ENCODE results near the gene ICA1. TPM values are rescaled to one million over a fixed set of nuclear protein-coding genes. Genes with fewer than 3 reads are reported as not detected.

ICA1 gene
- total and polyA plus RNA-seq, 2 of the 13 experiments (the other 11 are each of a cell fraction or from before 2014, with no cell fraction given) = 0.29 TPM; not detected in 1

- Histone ChIP-seq H3K4me1 (ENCODE audit: insufficient read depth, low read length) (no peaks in the 10 kb centered on the region; the same call in 1 of the 2 replicates), H2AFZ (ENCODE audit: low read length) (no peak overlapping the region), H3K27me3 (ENCODE audit: control insufficient read depth in 1 of 2, insufficient read depth in 2 of 2, low read length in 2 of 2) (no peaks in the 10 kb centered on the region), H3K9me3 (ENCODE audit: low read length) (no peaks in the 10 kb centered on the region), H3K9ac (ENCODE audit: insufficient read depth, low read depth, low read length) (no peak overlapping the region), H3K79me2 (ENCODE audit: insufficient read depth, low read length) (no peaks in the 10 kb centered on the region), H4K20me1 (ENCODE audit: insufficient read depth, low read length) (no peaks in the 10 kb centered on the region), H3K27ac (ENCODE audit: extremely low read length, insufficient read depth, low read length) (no peak overlapping the region), H3K4me3 (replicated peaks in 1 of 3; ENCODE audit: insufficient read depth in 1 of 3, low read depth in 2 of 3, low read length in 3 of 3) (no peak overlapping the region), H3K4me2 (ENCODE audit: low read depth, low read length) (no peak overlapping the region), H3K36me3 (replicated peaks in 1 of 2; ENCODE audit: control insufficient read depth in 1 of 2, insufficient read depth in 2 of 2, low read length in 2 of 2) (no peaks in the 10 kb centered on the region)
- in situ Hi-C loops (cut with HindIII; ENCODE audit: extremely low pct_ligation_motif_present, low pct_unique_long_range_greater_than_20kb) (no loop called here), intact Hi-C loops (cut with micrococcal nuclease; ENCODE audit: unreplicated experiment) (loop anchor here (10.0 kb wide), 1 partner anchor 158 kb away; no protein-coding TSS in a partner anchor)
- no peak for DNase-seq (ENCODE audit: low spot score)
- TF ChIP-seq NPAS2 (CRISPR knock-in tag; IDR thresholded peaks at IDR 0.05; ENCODE audit: borderline replicate concordance) (no peak), TFAP4 (IDR thresholded peaks at IDR 0.05; ENCODE audit: borderline replicate concordance, low read depth) (no peak), GATAD2A (CRISPR knock-in tag; IDR thresholded peaks at IDR 0.05) (no peak), ZNF253 (CRISPR knock-in tag; IDR thresholded peaks at IDR 0.05; ENCODE audit: borderline replicate concordance) (no peak), HHEX (CRISPR knock-in tag; IDR thresholded peaks at IDR 0.05) (no peak), BRD4 (CRISPR knock-in tag; IDR thresholded peaks at IDR 0.05) (no peak), POLR2G (IDR thresholded peaks at IDR 0.05; ENCODE audit: low read depth, low read length) (no peak), AGO1 (IDR thresholded peaks at IDR 0.05; ENCODE audit: low read depth, low read length, poor library complexity, severe bottlenecking) (no peak), ZFP41 (CRISPR knock-in tag; IDR thresholded peaks at IDR 0.05; ENCODE audit: borderline replicate concordance) (no peak), ZNF672 (CRISPR knock-in tag; IDR thresholded peaks at IDR 0.05) (no peak), ZBTB46 (CRISPR knock-in tag; IDR thresholded peaks at IDR 0.05; ENCODE audit: borderline replicate concordance) (no peak), ARID3A (IDR thresholded peaks at IDR 0.05; ENCODE audit: low read depth, low read length) (no peak)
- no peak for FAIRE-seq
- no peak for ATAC-seq
- POLR2A ChIA-PET = no interaction called here
- BruUV-seq (replicated peaks) = no TSS peak
- CTCF ChIA-PET (ENCODE audit: low intra/inter-chr PET ratio, low total read pairs) = no interaction called here
Measured at GRCh38 chr7:8192897-8193296, 69.1 kb downstream of the ICA1 start.
